Thoracic aorta (tissue), 2 donors: Measurements from ENCODE around the gene ADAM22. TPM values are rescaled to one million over a fixed set of nuclear protein-coding genes. Genes with fewer than 3 reads are reported as not detected.

Experiments used
- ATAC-seq: fragments of 150-250 bp; one replicate; pipeline ENCODE4 v1.8.0; 2017; ENCODE audit warnings: low read depth; ENCODE audit not compliant: insufficient number of reproducible peaks, low FRiP score
- DNase-seq: peaks from one replicate; pipeline ENCODE4 v3.0.0-alpha.2; 2020; ENCODE audit warnings: low spot score
- H3K27ac ChIP-seq, 2 donors: fragments of 200-600 bp; sonication (generic); 1 replicate in 1 of 2; 2 replicates in 1 of 2; pipeline ENCODE4 v1.5.1; 2016; ENCODE audit warnings: mild to moderate bottlenecking in 2 of 2, moderate library complexity in 2 of 2
- H3K27me3 ChIP-seq: fragments of 200-600 bp; sonication (generic); replicated peaks from 2 replicates; pipeline ENCODE4 v1.6.0; 2016; ENCODE audit warnings: mild to moderate bottlenecking; ENCODE audit not compliant: insufficient read depth
- H3K36me3 ChIP-seq: fragments of 200-600 bp; sonication (generic); one replicate; pipeline ENCODE4 v1.5.1; 2016
- H3K4me1 ChIP-seq, 2 donors: fragments of 200-600 bp; sonication (generic); 1 replicate in 1 of 2; 2 replicates in 1 of 2; pipeline versions ENCODE4 v1.5.1 to v1.6.0; 2016; ENCODE audit warnings: low read depth in 2 of 2, mild to moderate bottlenecking in 1 of 2; ENCODE audit not compliant: control insufficient read depth in 1 of 2
- H3K4me3 ChIP-seq: fragments of 200-600 bp; sonication (generic); 2 replicates; pipeline ENCODE4 v1.5.1; 2016; ENCODE audit warnings: mild to moderate bottlenecking
- H3K9me3 ChIP-seq: fragments of 200-600 bp; sonication (generic); 2 replicates; pipeline ENCODE4 v1.5.1; 2016
- total RNA-seq, 2 donors: library from RNA; depleted of rRNA; stranded (reverse); fragments of >200 nt; gene quantifications; one replicate each; pipeline versions ENCODE4 v1.1.0 to v1.2.3, GENCODE V29; 2016
- TF ChIP-seq, protein P1 (sequence below): fragments of 200-600 bp; sonication (generic); IDR thresholded peaks from one replicate; pipeline ENCODE4 v1.5.1; 2019; ENCODE audit warnings: antibody characterized with exemption

The ADAM22 gene
- total RNA-seq, 2 donors from 2014 or later: 5.0 to 5.4 TPM

DNA sequence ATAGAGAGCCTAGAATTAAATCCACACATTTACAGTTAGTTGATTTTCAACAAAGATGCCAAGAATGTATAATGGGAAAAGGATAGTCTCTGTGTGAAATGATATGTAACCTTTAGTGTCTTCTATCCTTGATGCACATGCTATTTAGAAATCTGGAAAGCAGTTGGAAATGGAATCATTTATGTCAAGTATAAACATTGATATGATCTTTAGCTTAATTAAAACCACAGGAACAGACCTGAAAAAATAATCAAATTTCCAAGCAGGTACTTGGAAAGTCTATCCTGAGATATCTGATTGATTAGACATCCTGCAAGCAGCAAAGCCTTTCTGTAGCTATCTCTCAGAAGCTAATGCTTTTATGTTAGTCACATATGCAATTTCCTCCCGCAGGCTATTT, 310.2 kb downstream of the ADAM22 start:
- Histone ChIP-seq H3K36me3 (no peaks in the 10 kb centered on the region), H3K27me3 (no peaks in the 10 kb centered on the region), H3K9me3 (no peaks in the 10 kb centered on the region), H3K4me1 (no peaks in the 10 kb centered on the region), H3K27ac (no peak overlapping the region), H3K4me3 (no peak overlapping the region)
- no peak for ATAC-seq
- TF ChIP-seq, protein P1, sequence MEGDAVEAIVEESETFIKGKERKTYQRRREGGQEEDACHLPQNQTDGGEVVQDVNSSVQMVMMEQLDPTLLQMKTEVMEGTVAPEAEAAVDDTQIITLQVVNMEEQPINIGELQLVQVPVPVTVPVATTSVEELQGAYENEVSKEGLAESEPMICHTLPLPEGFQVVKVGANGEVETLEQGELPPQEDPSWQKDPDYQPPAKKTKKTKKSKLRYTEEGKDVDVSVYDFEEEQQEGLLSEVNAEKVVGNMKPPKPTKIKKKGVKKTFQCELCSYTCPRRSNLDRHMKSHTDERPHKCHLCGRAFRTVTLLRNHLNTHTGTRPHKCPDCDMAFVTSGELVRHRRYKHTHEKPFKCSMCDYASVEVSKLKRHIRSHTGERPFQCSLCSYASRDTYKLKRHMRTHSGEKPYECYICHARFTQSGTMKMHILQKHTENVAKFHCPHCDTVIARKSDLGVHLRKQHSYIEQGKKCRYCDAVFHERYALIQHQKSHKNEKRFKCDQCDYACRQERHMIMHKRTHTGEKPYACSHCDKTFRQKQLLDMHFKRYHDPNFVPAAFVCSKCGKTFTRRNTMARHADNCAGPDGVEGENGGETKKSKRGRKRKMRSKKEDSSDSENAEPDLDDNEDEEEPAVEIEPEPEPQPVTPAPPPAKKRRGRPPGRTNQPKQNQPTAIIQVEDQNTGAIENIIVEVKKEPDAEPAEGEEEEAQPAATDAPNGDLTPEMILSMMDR: no peak
- DNase-seq: no peak

Other genes starting within 250 kb of the ADAM22 start
- 10 to 100 TPM; 13.5 to 15.9 TPM for gene SLC25A40, start 57.9 kb upstream of the ADAM22 start, total RNA-seq
- 10 to 100 TPM in 1 of 2 donors, 1 to 10 TPM in 1; 7.3 to 12.6 TPM for gene DBF4, start 57.8 kb upstream of the ADAM22 start, total RNA-seq